HCT116 (cell line): ENCODE measurements around the gene TTC33. TPM values are rescaled to one million over a fixed set of nuclear protein-coding genes. Genes with fewer than 3 reads are reported as not detected.

Source experiments
- ATAC-seq: fragments of 200-7000 bp; cut with Tn5 transposase; 2 replicates; pipeline ENCODE4 v1.9.1; 2020; ENCODE audit warnings: mild to moderate bottlenecking, moderate library complexity
- BruUV-seq: library from RNA; stranded (reverse); fragments of 400-500 nt; replicated peaks from 2 replicates; lab custom pipeline; 2021; lab: Mats Ljungman, UMichigan
- CTCF ChIA-PET: fragments of 300-600 bp; sonication (Branson Sonifier 250); formaldehyde crosslinking; loops from one replicate; lab custom pipeline; 2021; ENCODE audit warnings: antibody characterized with exemption; lab: Charles Lee
- POLR2A ChIA-PET: fragments of 300-600, 350-600 bp; sonication (Branson Sonifier 250); formaldehyde crosslinking; loops from one replicate; lab custom pipeline; 2021; ENCODE audit warnings: antibody characterized with exemption; lab: Charles Lee
- RAD21 ChIA-PET, 2 experiments: fragments of 300-600 bp; sonication (Branson Sonifier 250); formaldehyde crosslinking; loops; one replicate each; lab custom pipeline; 2023; ENCODE audit warnings: low total read pairs in 2 of 2; ENCODE audit not compliant: uncharacterized antibody in 2 of 2, unreplicated experiment in 2 of 2, low non-redundant PET in 1 of 2; lab: Charles Lee
- DNase-seq: peaks from one replicate; pipeline ENCODE4 v3.0.0-alpha.2; 2010; ENCODE audit warnings: low read depth, low spot score
- H2AFZ ChIP-seq: fragments of 200-600 bp; shearing (Covaris generic), sonication (generic); 2 replicates; pipeline ENCODE4 v1.6.1; 2017; ENCODE audit warnings: low read depth, mixed run types, mixed read lengths, antibody characterized with exemption, low read length; ENCODE audit not compliant: poor library complexity, severe bottlenecking
- H3K27ac ChIP-seq: 2 replicates; pipeline ENCODE4 v1.5.1; 2012; ENCODE audit warnings: low read depth, low read length
- H3K27me3 ChIP-seq: fragments of 200-600 bp; sonication (generic); 2 replicates; pipeline ENCODE4 v1.6.1; 2016; ENCODE audit warnings: mixed run types, low read length, mixed read lengths; ENCODE audit not compliant: insufficient read depth
- H3K36me3 ChIP-seq, 2 experiments: fragments of 200-500 bp in 1 of 2; fragments of 200-600 bp in 1 of 2; sonication (Bioruptor generic) in 1 of 2; sonication (generic) in 1 of 2; 2 replicates each; pipeline versions ENCODE4 v1.5.1 to v1.6.1; 2014 to 2016; ENCODE audit warnings: low read length in 2 of 2, inconsistent platforms in 1 of 2, mixed read lengths in 1 of 2, mixed run types in 1 of 2; ENCODE audit not compliant: insufficient read depth in 2 of 2, control insufficient read depth in 1 of 2
- H3K4me1 ChIP-seq, 2 experiments: fragments of 200-600 bp in 1 of 2; sonication (generic) in 1 of 2; 2 replicates each; pipeline versions ENCODE4 v1.5.1 to v1.6.1; 2012 to 2017; ENCODE audit warnings: low read length in 2 of 2, inconsistent platforms in 1 of 2, mild to moderate bottlenecking in 1 of 2, mixed read lengths in 1 of 2, mixed run types in 1 of 2, moderate library complexity in 1 of 2; ENCODE audit not compliant: insufficient read depth in 2 of 2, control insufficient read depth in 1 of 2
- H3K4me2 ChIP-seq: fragments of 200-600 bp; sonication (generic); 2 replicates; pipeline ENCODE4 v1.6.1; 2017; ENCODE audit warnings: mixed run types, low read length, mixed read lengths
- H3K4me3 ChIP-seq, 2 experiments: fragments of 200-600 bp in 1 of 2; sonication (generic) in 1 of 2; replicated peaks in 1 of 2; 2 replicates each; pipeline ENCODE4 v1.5.1; 2011 to 2016; ENCODE audit warnings: low read length in 2 of 2, control low read depth in 1 of 2, low read depth in 1 of 2, mild to moderate bottlenecking in 1 of 2, mixed read lengths in 1 of 2, mixed run types in 1 of 2
- H3K79me2 ChIP-seq: fragments of 200-600 bp; sonication (generic); 2 replicates; pipeline ENCODE4 v1.6.1; 2017; ENCODE audit warnings: mild to moderate bottlenecking, mixed run types, low read length, moderate library complexity, mixed read lengths; ENCODE audit not compliant: insufficient read depth
- H3K9ac ChIP-seq: fragments of 200-600 bp; sonication (generic); 2 replicates; pipeline ENCODE4 v1.6.1; 2016; ENCODE audit warnings: low read length, mixed read lengths
- H3K9me2 ChIP-seq: fragments of 200-600 bp; sonication (generic), shearing (Covaris generic); 2 replicates; pipeline ENCODE4 v1.6.1; 2017; ENCODE audit warnings: mixed run types, mild to moderate bottlenecking, moderate library complexity; ENCODE audit not compliant: insufficient read depth
- H3K9me3 ChIP-seq, 2 experiments: fragments of 200-500 bp in 1 of 2; fragments of 200-600 bp in 1 of 2; sonication (Bioruptor generic) in 1 of 2; sonication (generic) in 1 of 2; 2 replicates each; pipeline ENCODE4 v1.6.1; 2014 to 2017; ENCODE audit warnings: low read length in 2 of 2, mixed read lengths in 2 of 2, inconsistent platforms in 1 of 2, low read depth in 1 of 2, mild to moderate bottlenecking in 1 of 2, mixed run types in 1 of 2, moderate library complexity in 1 of 2; ENCODE audit not compliant: control insufficient read depth in 1 of 2, insufficient read depth in 1 of 2
- H4K20me1 ChIP-seq: fragments of 200-600 bp; sonication (generic), shearing (Covaris generic); 2 replicates; pipeline ENCODE4 v1.6.1; 2017; ENCODE audit warnings: mixed run types, mild to moderate bottlenecking, moderate library complexity; ENCODE audit not compliant: insufficient read depth
- CBX3 ChIP-seq: IDR thresholded peaks from 2 replicates; pipeline ENCODE4 v1.6.1; 2012; ENCODE audit warnings: low read depth
- CTCF ChIP-seq, 3 experiments: fragments of 200-600 bp in 1 of 3; sonication (generic) in 1 of 3; IDR thresholded peaks in 2 of 3; conservative IDR thresholded peaks in 1 of 3; 2 replicates each; pipeline ENCODE4 v1.5.1; 2012 to 2017; ENCODE audit warnings: low read depth in 2 of 3, low read length in 2 of 3, antibody characterized with exemption in 1 of 3, borderline replicate concordance in 1 of 3, control low read depth in 1 of 3, mild to moderate bottlenecking in 1 of 3, mixed read lengths in 1 of 3, mixed run types in 1 of 3, moderate library complexity in 1 of 3; ENCODE audit not compliant: insufficient read depth in 1 of 3
- SIN3A ChIP-seq: IDR thresholded peaks from 2 replicates; pipeline ENCODE4 v1.6.1; 2012; ENCODE audit warnings: low read depth
- ZBTB33 ChIP-seq: IDR thresholded peaks from 2 replicates; pipeline ENCODE4 v1.6.1; 2011; ENCODE audit warnings: mild to moderate bottlenecking, low read length, moderate library complexity; ENCODE audit not compliant: insufficient replicate concordance; ENCODE audit errors: extremely low read depth
- ZFX ChIP-seq: fragments of 450-650 bp; IDR thresholded peaks from 2 replicates; pipeline ENCODE4 v1.6.1; 2017
- ZNF274 ChIP-seq: fragments of 200-500 bp; sonication (Bioruptor generic); IDR thresholded peaks from 2 replicates; pipeline ENCODE4 v1.6.1; 2014; ENCODE audit warnings: mild to moderate bottlenecking, low read depth, low read length, inconsistent platforms
- intact Hi-C: fragments of 100-400 bp; cut with micrococcal nuclease; formaldehyde crosslinking; loops from 2 replicates; pipeline ENCODE4 v1.10.0; 2022
- total RNA-seq: library from RNA; stranded (reverse); gene quantifications from one replicate; pipeline ENCODE4 v1.2.1, GENCODE V29; 2021; ENCODE audit not compliant: unreplicated experiment

Gene TTC33
- total RNA-seq, 1 experiment from 2014 or later = 14.5 TPM

GRCh38 chr5:40626801-40627200 is 129.0 kb downstream of the TTC33 start:
- TF ChIP-seq CTCF (IDR thresholded peaks at IDR 0.05 in 2 of 3, conservative IDR thresholded peaks at IDR 0.05 in 1 of 3; ENCODE audit: borderline replicate concordance in 1 of 3, insufficient read depth in 1 of 3, low read depth in 2 of 3, low read length in 2 of 3) (no peak), ZBTB33 (no peak), CBX3 (no peak), SIN3A (no peak), ZFX (no peak), ZNF274 (no peak)
- Histone ChIP-seq H4K20me1 (no peaks in the 10 kb centered on the region), H3K9me3 (no peaks in the 10 kb centered on the region), H3K4me2 (no peak overlapping the region), H3K4me3 (no peak overlapping the region), H3K79me2 (no peaks in the 10 kb centered on the region), H3K9me2 (no peaks in the 10 kb centered on the region), H2AFZ (no peak overlapping the region), H3K4me1 (no peaks in the 10 kb centered on the region), H3K27ac (no peak overlapping the region), H3K27me3 (no peaks in the 10 kb centered on the region), H3K36me3 (no peaks in the 10 kb centered on the region), H3K9ac (no peak overlapping the region)
- no peak for DNase-seq
- no TSS peak for BruUV-seq
- ChIA-PET RAD21 (no interaction called here), POLR2A (no interaction called here), CTCF (no interaction called here)
- no peak for ATAC-seq
- intact Hi-C loops = no loop called here
